ENCODE results near the gene FAAH.

GRCh38 chr1:46427541-46427940 is 33.4 kb downstream of the FAAH start:
- TF ChIP-seq CTCF (IDR thresholded peaks at IDR 0.05; ENCODE audit: low read depth, low read length): no peak
- TF ChIP-seq POLR2A (IDR thresholded peaks at IDR 0.05; ENCODE audit: extremely low read depth, insufficient read length): no peak
- TF ChIP-seq MYC (IDR thresholded peaks at IDR 0.05; ENCODE audit: low read depth, low read length): no peak
- no peak for TF ChIP-seq MAX (IDR thresholded peaks at IDR 0.05; ENCODE audit: low read depth, low read length)
